Dedifferentiated amniotic fluid mesenchymal stem cell (primary cell): ENCODE results near the gene GYS2.
A peak's percentile ranks its signal among the peaks of the same experiment; 100 is the strongest.

Experiments
- DNase-seq: peaks from one replicate; pipeline ENCODE4 v3.0.0-alpha.2; 2016; ENCODE audit errors: extremely low spot score

GYS2 gene

DNA sequence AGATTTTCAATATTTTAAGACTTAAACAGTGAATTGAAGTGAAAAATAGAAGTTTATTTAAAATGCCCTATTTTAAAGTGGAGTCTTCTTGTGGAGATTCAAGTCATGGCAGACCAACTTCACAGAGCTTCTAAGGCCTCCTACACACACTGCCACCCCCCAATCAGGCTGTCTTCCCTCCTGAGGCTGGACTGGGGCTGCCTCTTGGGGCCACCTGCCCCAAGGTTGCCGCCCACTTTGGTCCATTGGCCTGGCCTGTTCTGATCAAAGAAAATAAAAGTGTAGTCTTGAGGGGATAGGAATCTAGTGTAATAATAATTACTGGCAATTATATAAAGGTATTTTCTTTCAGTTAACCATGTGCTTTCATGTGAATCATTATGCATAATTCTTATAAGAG, 101.8 kb downstream of the GYS2 start:
- DNase-seq, result no peak

GRCh38 chr12:21502164-21502496, 102.5 kb downstream of the GYS2 start:
- peak; percentile 38 for DNase-seq

- peak; percentile 99 for DNase-seq
Observed at GRCh38 chr12:21501258-21502163, 103.1 kb downstream of the GYS2 start, which contains the start of the genes GOLT1B and RECQL. GOLT1B (plus strand) TSS chr12:21501789; CDS start chr12:21501924, 135 bp downstream. RECQL (minus strand) TSS chr12:21501635; CDS start chr12:21499570, 2,065 bp downstream.

DNA sequence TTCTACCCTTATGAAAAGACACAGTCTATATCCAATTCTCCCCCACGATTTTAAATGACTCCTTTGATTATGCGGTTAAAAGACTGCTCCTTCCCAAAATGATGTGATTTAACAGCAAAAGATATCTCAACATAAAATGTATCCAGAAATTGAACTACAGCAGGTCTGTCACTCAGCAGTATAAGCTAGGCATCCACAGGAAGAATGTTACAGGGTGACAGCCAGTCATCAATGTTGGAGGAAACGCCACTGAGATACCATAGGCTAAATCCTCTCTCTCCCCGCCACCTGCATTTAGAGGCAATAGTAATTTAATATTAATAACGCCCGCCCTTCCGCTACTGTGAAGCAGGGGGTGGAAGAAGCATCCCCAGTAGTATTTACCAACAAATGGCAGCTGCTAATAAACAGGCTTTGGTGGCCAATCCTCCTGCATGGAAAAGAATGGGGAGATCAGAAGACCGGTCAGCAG, 103.8 kb downstream of the GYS2 start:
- no peak for DNase-seq

- DNase-seq, result no peak
Observed at GRCh38 chr12:21499765-21500164, 104.9 kb downstream of the GYS2 start.
